Measurements from ENCODE around the gene RAD1.

GRCh38 chr5:34881246-34881645, 34.1 kb downstream of the RAD1 start:
- no peak for TF ChIP-seq CTCF (IDR thresholded peaks at IDR 0.05)
- TF ChIP-seq POLR2A (IDR thresholded peaks at IDR 0.05), result no peak

All from heart left ventricle (tissue), 13 donors.